SK-N-SH treated with all-trans-retinoic acid at 6 μM for 48 hours (cell line): Measurements from ENCODE around the gene MAPKBP1.

Experiments
- ATAC-seq: fragments of 200-7000 bp; cut with Tn5 transposase; 3 replicates; pipeline ENCODE4 v1.9.1; 2020; ENCODE audit warnings: mild to moderate bottlenecking, moderate library complexity
- ARNTL ChIP-seq: fragments of 450-650 bp; formaldehyde crosslinking; IDR thresholded peaks from 2 replicates; pipeline ENCODE4 v1.5.0; 2020; ENCODE audit warnings: low read depth, mild to moderate bottlenecking, moderate library complexity, borderline replicate concordance
- BACH2 ChIP-seq: fragments of 250-450 bp; sonication (Bioruptor Pico); IDR thresholded peaks from 2 replicates; pipeline ENCODE4 v1.9.0; 2021; ENCODE audit warnings: mild to moderate bottlenecking, borderline replicate concordance
- CSDC2 ChIP-seq: fragments of 250-450 bp; sonication (Bioruptor Pico); IDR thresholded peaks from 2 replicates; pipeline ENCODE4 v1.5.0; 2020; ENCODE audit warnings: mild to moderate bottlenecking, moderate library complexity
- ESRRG ChIP-seq: fragments of 250-450 bp; sonication (Bioruptor Pico); IDR thresholded peaks from 2 replicates; pipeline ENCODE4 v1.6.1; 2021; ENCODE audit warnings: mild to moderate bottlenecking
- GLIS3 ChIP-seq: fragments of 250-450 bp; sonication (Bioruptor Pico); IDR thresholded peaks from 2 replicates; pipeline ENCODE4 v1.5.0; 2020; ENCODE audit warnings: mild to moderate bottlenecking, moderate library complexity
- ISL1 ChIP-seq: fragments of 250-450 bp; sonication (Bioruptor Pico); IDR thresholded peaks from 2 replicates; pipeline ENCODE4 v2.1.2; 2022; ENCODE audit warnings: mild to moderate bottlenecking, moderate library complexity
- OSR1 ChIP-seq: fragments of 250-450 bp; sonication (Bioruptor Pico); IDR thresholded peaks from 2 replicates; pipeline ENCODE4 v1.8.0; 2022; ENCODE audit warnings: moderate library complexity, mild to moderate bottlenecking, inconsistent platforms
- PPARA ChIP-seq: fragments of 250-450 bp; sonication (Bioruptor Pico); IDR thresholded peaks from 2 replicates; pipeline ENCODE4 v1.5.0; 2020; ENCODE audit warnings: mild to moderate bottlenecking, borderline replicate concordance
- TCF4 ChIP-seq: fragments of 250-450 bp; sonication (Bioruptor Pico); IDR thresholded peaks from 2 replicates; pipeline ENCODE4 v1.8.0; 2021; ENCODE audit warnings: mild to moderate bottlenecking, moderate library complexity, borderline replicate concordance
- TOX ChIP-seq: fragments of 250-450 bp; sonication (Bioruptor Pico); IDR thresholded peaks from 2 replicates; pipeline ENCODE4 v1.8.0; 2021; ENCODE audit warnings: mild to moderate bottlenecking, moderate library complexity, borderline replicate concordance
- ZC3H10 ChIP-seq: fragments of 250-450 bp; sonication (Bioruptor Pico); IDR thresholded peaks from 2 replicates; pipeline ENCODE4 v1.5.1; 2021; ENCODE audit warnings: mild to moderate bottlenecking, moderate library complexity
- ZFP3 ChIP-seq: fragments of 250-450 bp; sonication (Bioruptor Pico); IDR thresholded peaks from 2 replicates; pipeline ENCODE4 v1.5.0; 2020; ENCODE audit warnings: mild to moderate bottlenecking, moderate library complexity
- ZFP30 ChIP-seq: fragments of 450-650 bp; formaldehyde crosslinking; IDR thresholded peaks from 2 replicates; pipeline ENCODE4 v1.5.0; 2022; ENCODE audit warnings: mild to moderate bottlenecking, moderate library complexity
- ZNF565 ChIP-seq: fragments of 450-650 bp; formaldehyde crosslinking; conservative IDR thresholded peaks from 2 replicates; pipeline ENCODE4 v1.5.0; 2020; ENCODE audit warnings: low read depth, mild to moderate bottlenecking, moderate library complexity
- ZNF70 ChIP-seq: fragments of 450-650 bp; formaldehyde crosslinking; IDR thresholded peaks from 2 replicates; pipeline ENCODE4 v1.5.0; 2020; ENCODE audit warnings: mild to moderate bottlenecking, moderate library complexity
- ZNF8 ChIP-seq: fragments of 450-650 bp; formaldehyde crosslinking; IDR thresholded peaks from 2 replicates; pipeline ENCODE4 v1.5.0; 2020; ENCODE audit warnings: mild to moderate bottlenecking, moderate library complexity
- TF ChIP-seq, protein P1 (sequence below): fragments of 250-450 bp; sonication (Bioruptor Pico); IDR thresholded peaks from 2 replicates; pipeline ENCODE4 v1.5.1; 2021; ENCODE audit warnings: mild to moderate bottlenecking, moderate library complexity
- TF ChIP-seq, protein P2 (sequence below): fragments of 250-450 bp; sonication (Bioruptor Pico); IDR thresholded peaks from 2 replicates; pipeline ENCODE4 v1.8.0; 2021; ENCODE audit warnings: low read depth, mild to moderate bottlenecking, moderate library complexity, borderline replicate concordance
- TF ChIP-seq, protein P3 (sequence below): fragments of 250-450 bp; sonication (Bioruptor Pico); IDR thresholded peaks from 2 replicates; pipeline ENCODE4 v1.8.0; 2020; ENCODE audit warnings: mild to moderate bottlenecking, moderate library complexity, borderline replicate concordance
- TF ChIP-seq, protein P4 (sequence below): fragments of 250-450 bp; sonication (Bioruptor Pico); IDR thresholded peaks from 2 replicates; pipeline ENCODE4 v1.5.0; 2020; ENCODE audit warnings: mild to moderate bottlenecking, moderate library complexity

The MAPKBP1 gene

DNA sequence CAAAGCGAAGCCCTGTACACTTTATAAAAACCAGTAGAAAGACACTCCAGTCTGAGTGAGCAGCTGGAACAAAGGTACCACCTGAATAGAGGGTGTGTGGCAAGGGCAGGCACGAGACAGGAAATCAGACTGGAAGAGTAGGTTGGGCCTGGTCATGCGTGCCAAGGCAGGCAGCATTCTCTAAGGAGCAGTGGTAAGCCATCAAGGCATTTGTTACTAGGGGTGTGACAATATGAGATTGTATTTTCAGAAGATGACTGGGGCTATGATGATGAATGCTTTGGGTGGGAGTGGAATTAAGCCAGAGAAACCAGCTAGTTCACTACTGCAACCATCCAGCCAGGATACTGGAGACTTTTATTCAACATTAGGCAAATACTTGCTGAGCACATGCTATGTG is 58.6 kb downstream of the MAPKBP1 start (continued):
- TF ChIP-seq, protein P1, sequence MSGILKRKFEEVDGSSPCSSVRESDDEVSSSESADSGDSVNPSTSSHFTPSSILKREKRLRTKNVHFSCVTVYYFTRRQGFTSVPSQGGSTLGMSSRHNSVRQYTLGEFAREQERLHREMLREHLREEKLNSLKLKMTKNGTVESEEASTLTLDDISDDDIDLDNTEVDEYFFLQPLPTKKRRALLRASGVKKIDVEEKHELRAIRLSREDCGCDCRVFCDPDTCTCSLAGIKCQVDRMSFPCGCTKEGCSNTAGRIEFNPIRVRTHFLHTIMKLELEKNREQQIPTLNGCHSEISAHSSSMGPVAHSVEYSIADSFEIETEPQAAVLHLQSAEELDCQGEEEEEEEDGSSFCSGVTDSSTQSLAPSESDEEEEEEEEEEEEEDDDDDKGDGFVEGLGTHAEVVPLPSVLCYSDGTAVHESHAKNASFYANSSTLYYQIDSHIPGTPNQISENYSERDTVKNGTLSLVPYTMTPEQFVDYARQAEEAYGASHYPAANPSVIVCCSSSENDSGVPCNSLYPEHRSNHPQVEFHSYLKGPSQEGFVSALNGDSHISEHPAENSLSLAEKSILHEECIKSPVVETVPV: no peak
- TF ChIP-seq ESRRG (CRISPR knock-in tag): no peak
- no peak for TF ChIP-seq TCF4
- no peak for TF ChIP-seq PPARA
- TF ChIP-seq ZNF8: no peak
- no peak for TF ChIP-seq GLIS3
- TF ChIP-seq, all 23 proteins: peak for 0

DNA sequence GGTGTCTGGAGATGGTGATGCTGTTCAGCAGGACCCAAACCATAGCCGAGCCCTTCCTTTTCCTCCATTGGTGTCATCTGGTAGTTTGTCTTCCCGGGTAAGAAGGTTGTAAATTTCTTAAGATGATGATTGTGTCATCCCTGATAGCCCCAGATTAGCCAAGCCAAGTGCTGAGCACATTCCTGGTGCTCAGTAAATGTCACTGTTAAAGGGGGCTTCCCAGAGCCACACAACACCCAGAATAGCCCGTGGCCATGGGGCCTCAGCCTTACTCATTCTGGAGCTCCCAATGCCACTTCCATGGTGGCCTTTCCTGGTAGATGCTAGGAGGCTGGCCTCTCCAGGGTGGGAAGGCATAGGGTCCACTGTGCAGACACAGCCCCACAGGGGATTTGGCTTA is 59.8 kb downstream of the MAPKBP1 start:
- no peak for ATAC-seq
- TF ChIP-seq ZNF565: no peak
- no peak for TF ChIP-seq TCF4
- TF ChIP-seq PPARA: no peak
- TF ChIP-seq ZFP30: no peak
- TF ChIP-seq ZFP3 (CRISPR knock-in tag): no peak
- TF ChIP-seq ISL1 (CRISPR knock-in tag): no peak
- TF ChIP-seq GLIS3: no peak
- TF ChIP-seq, protein P1: no peak

DNA sequence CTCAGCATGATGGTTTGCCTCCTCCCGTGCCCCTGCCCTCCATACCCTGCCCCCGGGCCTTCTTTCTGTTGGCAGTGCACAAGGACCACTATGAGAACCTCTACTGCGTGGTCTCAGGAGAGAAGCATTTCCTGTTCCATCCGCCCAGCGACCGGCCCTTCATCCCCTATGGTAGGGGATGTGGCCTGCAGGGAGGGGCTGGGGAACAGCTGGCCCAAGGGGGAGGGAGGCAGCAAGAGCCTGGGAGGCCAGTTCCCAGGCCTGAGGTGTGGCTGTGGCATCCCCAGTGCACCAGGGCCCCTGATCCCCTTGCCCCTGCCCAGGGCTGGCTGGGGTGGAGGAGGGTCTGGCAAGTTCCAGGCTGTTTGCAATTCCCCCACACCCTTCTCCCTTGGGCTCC is 61.8 kb downstream of the MAPKBP1 start:
- TF ChIP-seq ZNF565 (no peak), ARNTL (CRISPR knock-in tag) (no peak), BACH2 (no peak), ZNF70 (CRISPR knock-in tag) (no peak), OSR1 (CRISPR knock-in tag) (no peak), ZFP3 (CRISPR knock-in tag) (no peak)
- TF ChIP-seq, protein P2, sequence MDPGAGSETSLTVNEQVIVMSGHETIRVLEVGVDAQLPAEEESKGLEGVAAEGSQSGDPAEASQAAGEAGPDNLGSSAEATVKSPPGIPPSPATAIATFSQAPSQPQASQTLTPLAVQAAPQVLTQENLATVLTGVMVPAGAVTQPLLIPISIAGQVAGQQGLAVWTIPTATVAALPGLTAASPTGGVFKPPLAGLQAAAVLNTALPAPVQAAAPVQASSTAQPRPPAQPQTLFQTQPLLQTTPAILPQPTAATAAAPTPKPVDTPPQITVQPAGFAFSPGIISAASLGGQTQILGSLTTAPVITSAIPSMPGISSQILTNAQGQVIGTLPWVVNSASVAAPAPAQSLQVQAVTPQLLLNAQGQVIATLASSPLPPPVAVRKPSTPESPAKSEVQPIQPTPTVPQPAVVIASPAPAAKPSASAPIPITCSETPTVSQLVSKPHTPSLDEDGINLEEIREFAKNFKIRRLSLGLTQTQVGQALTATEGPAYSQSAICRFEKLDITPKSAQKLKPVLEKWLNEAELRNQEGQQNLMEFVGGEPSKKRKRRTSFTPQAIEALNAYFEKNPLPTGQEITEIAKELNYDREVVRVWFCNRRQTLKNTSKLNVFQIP (CRISPR knock-in tag): no peak
- ATAC-seq: no peak

DNA sequence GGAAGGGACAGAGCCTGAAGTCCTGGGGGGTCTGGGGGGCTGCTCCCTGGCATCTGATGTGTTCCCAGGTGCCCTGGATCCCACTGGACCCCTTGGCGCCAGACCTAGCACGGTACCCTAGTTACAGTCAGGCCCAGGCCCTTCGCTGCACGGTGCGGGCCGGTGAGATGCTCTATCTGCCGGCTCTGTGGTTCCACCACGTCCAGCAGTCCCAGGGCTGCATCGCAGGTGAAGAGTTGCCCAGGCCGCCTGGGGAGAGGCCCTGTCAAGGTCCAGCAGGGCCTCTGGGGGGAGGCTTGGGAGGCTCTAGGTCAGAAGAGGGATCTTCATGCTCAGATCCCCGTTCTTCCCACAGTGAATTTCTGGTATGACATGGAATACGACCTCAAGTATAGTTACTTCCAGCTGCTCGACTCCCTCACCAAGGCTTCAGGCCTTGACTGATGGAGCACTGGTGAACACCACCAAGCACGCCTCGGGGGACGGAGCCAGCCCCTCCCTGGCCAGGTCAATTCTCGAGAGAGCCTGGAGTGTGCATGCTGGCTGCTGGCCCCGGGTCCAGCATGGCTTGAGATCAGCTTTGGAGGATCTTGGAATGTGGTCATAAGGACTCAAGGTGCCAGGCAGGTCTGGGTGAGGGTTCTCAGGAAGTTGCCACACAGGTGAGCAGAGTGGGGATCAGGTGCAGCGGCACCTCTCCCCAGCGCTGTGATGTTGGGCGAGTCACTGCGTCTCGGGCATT is 62.6 kb downstream of the MAPKBP1 start:
- TF ChIP-seq GLIS3 (no peak), ZC3H10 (CRISPR knock-in tag) (no peak), ZNF565 (no peak), BACH2 (no peak), ARNTL (CRISPR knock-in tag) (no peak), OSR1 (CRISPR knock-in tag) (no peak), TCF4 (no peak), ZFP3 (CRISPR knock-in tag) (no peak), ZNF8 (no peak)
- TF ChIP-seq, protein P3, sequence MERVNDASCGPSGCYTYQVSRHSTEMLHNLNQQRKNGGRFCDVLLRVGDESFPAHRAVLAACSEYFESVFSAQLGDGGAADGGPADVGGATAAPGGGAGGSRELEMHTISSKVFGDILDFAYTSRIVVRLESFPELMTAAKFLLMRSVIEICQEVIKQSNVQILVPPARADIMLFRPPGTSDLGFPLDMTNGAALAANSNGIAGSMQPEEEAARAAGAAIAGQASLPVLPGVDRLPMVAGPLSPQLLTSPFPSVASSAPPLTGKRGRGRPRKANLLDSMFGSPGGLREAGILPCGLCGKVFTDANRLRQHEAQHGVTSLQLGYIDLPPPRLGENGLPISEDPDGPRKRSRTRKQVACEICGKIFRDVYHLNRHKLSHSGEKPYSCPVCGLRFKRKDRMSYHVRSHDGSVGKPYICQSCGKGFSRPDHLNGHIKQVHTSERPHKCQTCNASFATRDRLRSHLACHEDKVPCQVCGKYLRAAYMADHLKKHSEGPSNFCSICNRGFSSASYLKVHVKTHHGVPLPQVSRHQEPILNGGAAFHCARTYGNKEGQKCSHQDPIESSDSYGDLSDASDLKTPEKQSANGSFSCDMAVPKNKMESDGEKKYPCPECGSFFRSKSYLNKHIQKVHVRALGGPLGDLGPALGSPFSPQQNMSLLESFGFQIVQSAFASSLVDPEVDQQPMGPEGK (CRISPR knock-in tag): no peak
- no peak for ATAC-seq

DNA sequence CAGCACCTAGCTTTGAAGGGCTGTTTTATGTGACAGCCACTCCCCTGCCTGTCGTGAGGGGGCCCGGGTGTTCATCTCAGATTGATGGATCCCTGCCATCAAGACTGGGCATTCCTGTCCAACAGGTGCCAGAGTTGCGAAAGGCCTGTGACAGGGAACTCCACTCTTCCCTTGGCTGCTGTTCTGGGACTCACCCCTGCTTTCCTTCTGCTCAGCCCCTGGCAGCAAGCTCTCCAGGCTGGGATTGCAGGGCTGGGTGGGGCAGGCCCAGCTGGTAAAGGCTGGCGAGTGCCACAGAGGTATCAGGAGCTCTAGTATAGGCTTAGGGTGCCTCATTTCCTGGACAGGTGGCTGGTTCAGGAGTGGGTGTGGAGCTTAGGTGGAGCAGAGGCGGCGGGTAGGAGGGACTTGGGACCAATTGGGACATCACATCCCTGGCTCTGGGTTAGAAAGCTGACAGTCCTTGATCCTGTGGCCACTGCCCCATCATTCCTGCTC is 64.2 kb downstream of the MAPKBP1 start, which contains the start of gene PLA2G4B:
TSS of gene PLA2G4B (plus strand) at position 448 of the 498 bp plus-strand sequence. CDS start 67 bp downstream, outside the sequence.
- ATAC-seq: no peak
- TF ChIP-seq CSDC2 (CRISPR knock-in tag) (no peak), ZNF70 (CRISPR knock-in tag) (no peak), ISL1 (CRISPR knock-in tag) (no peak), OSR1 (CRISPR knock-in tag) (no peak), GLIS3 (no peak), ZNF8 (no peak), TOX (CRISPR knock-in tag) (no peak), PPARA (no peak), BACH2 (no peak)
- TF ChIP-seq, protein P4, sequence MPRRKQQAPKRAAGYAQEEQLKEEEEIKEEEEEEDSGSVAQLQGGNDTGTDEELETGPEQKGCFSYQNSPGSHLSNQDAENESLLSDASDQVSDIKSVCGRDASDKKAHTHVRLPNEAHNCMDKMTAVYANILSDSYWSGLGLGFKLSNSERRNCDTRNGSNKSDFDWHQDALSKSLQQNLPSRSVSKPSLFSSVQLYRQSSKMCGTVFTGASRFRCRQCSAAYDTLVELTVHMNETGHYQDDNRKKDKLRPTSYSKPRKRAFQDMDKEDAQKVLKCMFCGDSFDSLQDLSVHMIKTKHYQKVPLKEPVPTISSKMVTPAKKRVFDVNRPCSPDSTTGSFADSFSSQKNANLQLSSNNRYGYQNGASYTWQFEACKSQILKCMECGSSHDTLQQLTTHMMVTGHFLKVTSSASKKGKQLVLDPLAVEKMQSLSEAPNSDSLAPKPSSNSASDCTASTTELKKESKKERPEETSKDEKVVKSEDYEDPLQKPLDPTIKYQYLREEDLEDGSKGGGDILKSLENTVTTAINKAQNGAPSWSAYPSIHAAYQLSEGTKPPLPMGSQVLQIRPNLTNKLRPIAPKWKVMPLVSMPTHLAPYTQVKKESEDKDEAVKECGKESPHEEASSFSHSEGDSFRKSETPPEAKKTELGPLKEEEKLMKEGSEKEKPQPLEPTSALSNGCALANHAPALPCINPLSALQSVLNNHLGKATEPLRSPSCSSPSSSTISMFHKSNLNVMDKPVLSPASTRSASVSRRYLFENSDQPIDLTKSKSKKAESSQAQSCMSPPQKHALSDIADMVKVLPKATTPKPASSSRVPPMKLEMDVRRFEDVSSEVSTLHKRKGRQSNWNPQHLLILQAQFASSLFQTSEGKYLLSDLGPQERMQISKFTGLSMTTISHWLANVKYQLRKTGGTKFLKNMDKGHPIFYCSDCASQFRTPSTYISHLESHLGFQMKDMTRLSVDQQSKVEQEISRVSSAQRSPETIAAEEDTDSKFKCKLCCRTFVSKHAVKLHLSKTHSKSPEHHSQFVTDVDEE: no peak
- TF ChIP-seq, protein P1: no peak
- TF ChIP-seq, protein P2 (CRISPR knock-in tag): no peak
